ENCODE data around the gene PITX3. TPM values are rescaled to one million over a fixed set of nuclear protein-coding genes. Genes with fewer than 3 reads are reported as not detected.

The PITX3 gene
- total and polyA plus RNA-seq, 9 of the 15 experiments (the other 6 are each of a cell fraction or from before 2014, with no cell fraction given): 0.30 to 0.98 (median 0.95) TPM; not detected in 6

DNA sequence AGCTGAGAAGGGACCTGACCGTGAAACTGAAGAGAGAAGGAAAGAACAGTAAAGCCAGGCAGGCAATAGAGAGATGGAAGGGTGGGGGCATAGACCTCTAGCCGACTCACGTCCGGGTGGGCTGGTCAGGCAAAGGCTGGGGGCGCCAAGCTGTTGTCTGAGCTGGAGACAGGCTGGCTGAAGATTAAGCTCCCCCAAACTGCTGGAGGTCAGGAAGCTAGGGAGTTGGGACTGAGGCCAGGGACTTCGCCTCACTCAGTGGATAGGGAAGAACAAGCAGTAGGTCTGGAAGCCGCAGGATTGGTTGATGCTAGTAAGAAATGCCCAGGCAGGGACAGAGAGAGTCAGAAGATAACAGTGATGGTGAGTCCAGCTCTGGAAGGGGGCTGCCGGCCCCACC lies 5.3 kb downstream of the PITX3 start:
- ChIA-PET POLR2A (interaction anchor here (0.6 kb wide), 1 partner anchor 92 kb away, joined by 4 read pairs; no protein-coding TSS in a partner anchor), CTCF (ENCODE audit: low intra/inter-chr PET ratio) (no interaction called here)
- Histone ChIP-seq H3K9ac (ENCODE audit: insufficient read depth in 1 of 2, low read depth in 2 of 2, low read length in 2 of 2) (peak overlapping the region in 1 of 2 experiments; percentile 45; a peak in 2 of 4 replicates), H3K4me3 (no peak overlapping the region), H3K36me3 (ENCODE audit: control insufficient read depth, insufficient read depth, low read length) (no peaks in the 10 kb centered on the region), H2AFZ (ENCODE audit: low read depth, low read length) (no peak overlapping the region), H3K4me2 (ENCODE audit: insufficient read depth, low read length) (no peak overlapping the region), H3K4me1 (replicated peaks in 1 of 2; ENCODE audit: control insufficient read depth in 2 of 2, insufficient read depth in 2 of 2, low read length in 2 of 2) (peaks cover 4 to 19% of the 10 kb centered on the region in 2 experiments; a peak in 3 of 5 replicates), H3K27ac (ENCODE audit: extremely low read depth, low read depth, low read length) (no peak overlapping the region), H3K79me2 (ENCODE audit: control insufficient read depth, insufficient read depth, low read length) (no peaks in the 10 kb centered on the region), H3K9me3 (replicated peaks; ENCODE audit: control insufficient read depth, insufficient read depth, low read depth, low read length) (no peaks in the 10 kb centered on the region), H3K27me3 (ENCODE audit: control insufficient read depth in 2 of 2, insufficient read depth in 2 of 2, low read length in 2 of 2) (peaks cover 0 to 4% of the 10 kb centered on the region in 2 experiments; a peak in 1 of 5 replicates), H4K20me1 (replicated peaks; ENCODE audit: control insufficient read depth, insufficient read depth, low read length) (no peaks in the 10 kb centered on the region), H3K9me1 (ENCODE audit: control insufficient read depth, insufficient read depth, low read length) (no peaks in the 10 kb centered on the region)
- WGBS (ENCODE audit: insufficient coverage, low coverage, missing lambda C conversion rate): 27% methylated on average over 7 of the region's 8 CpGs
- DNase-seq (ENCODE audit: extremely low read depth in 1 of 4, low spot score in 3 of 4) (no peak), FAIRE-seq (no peak), ATAC-seq (no peak)
- BruUV-seq (replicated peaks): no TSS peak
- in situ Hi-C loops (cut with MboI): loop anchor here (25.0 kb wide), 1 partner anchor 351 kb away; no protein-coding TSS in a partner anchor
- intact Hi-C loops (cut with micrococcal nuclease): no loop called here
- no peak for TF ChIP-seq L3MBTL2 (IDR thresholded peaks at IDR 0.05)
- no peak for TF ChIP-seq RBFOX2 (IDR thresholded peaks at IDR 0.05; ENCODE audit: low read depth, low read length)
- no peak for TF ChIP-seq USF1 (CRISPR knock-in tag; IDR thresholded peaks at IDR 0.05)
- no peak for TF ChIP-seq ZC3H8 (IDR thresholded peaks at IDR 0.05)
- TF ChIP-seq MAX (CRISPR knock-in tag; IDR thresholded peaks at IDR 0.05): no peak
- TF ChIP-seq TEAD4 (IDR thresholded peaks at IDR 0.05; ENCODE audit: low read length): no peak
- no peak for TF ChIP-seq TEAD4 (CRISPR knock-in tag; IDR thresholded peaks at IDR 0.05; ENCODE audit: borderline replicate concordance)
- no peak for TF ChIP-seq KAT7 (CRISPR knock-in tag; IDR thresholded peaks at IDR 0.05; ENCODE audit: borderline replicate concordance)
- no peak for TF ChIP-seq TCF7 (IDR thresholded peaks at IDR 0.05; ENCODE audit: borderline replicate concordance)
- TF ChIP-seq, protein P1, sequence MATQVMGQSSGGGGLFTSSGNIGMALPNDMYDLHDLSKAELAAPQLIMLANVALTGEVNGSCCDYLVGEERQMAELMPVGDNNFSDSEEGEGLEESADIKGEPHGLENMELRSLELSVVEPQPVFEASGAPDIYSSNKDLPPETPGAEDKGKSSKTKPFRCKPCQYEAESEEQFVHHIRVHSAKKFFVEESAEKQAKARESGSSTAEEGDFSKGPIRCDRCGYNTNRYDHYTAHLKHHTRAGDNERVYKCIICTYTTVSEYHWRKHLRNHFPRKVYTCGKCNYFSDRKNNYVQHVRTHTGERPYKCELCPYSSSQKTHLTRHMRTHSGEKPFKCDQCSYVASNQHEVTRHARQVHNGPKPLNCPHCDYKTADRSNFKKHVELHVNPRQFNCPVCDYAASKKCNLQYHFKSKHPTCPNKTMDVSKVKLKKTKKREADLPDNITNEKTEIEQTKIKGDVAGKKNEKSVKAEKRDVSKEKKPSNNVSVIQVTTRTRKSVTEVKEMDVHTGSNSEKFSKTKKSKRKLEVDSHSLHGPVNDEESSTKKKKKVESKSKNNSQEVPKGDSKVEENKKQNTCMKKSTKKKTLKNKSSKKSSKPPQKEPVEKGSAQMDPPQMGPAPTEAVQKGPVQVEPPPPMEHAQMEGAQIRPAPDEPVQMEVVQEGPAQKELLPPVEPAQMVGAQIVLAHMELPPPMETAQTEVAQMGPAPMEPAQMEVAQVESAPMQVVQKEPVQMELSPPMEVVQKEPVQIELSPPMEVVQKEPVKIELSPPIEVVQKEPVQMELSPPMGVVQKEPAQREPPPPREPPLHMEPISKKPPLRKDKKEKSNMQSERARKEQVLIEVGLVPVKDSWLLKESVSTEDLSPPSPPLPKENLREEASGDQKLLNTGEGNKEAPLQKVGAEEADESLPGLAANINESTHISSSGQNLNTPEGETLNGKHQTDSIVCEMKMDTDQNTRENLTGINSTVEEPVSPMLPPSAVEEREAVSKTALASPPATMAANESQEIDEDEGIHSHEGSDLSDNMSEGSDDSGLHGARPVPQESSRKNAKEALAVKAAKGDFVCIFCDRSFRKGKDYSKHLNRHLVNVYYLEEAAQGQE (IDR thresholded peaks at IDR 0.05; ENCODE audit: borderline replicate concordance): no peak
- TF ChIP-seq, protein P1 (CRISPR knock-in tag; IDR thresholded peaks at IDR 0.05; ENCODE audit: low read depth): no peak
- no peak for TF ChIP-seq GTF2F1 (IDR thresholded peaks at IDR 0.05; ENCODE audit: low read depth, low read length)
- TF ChIP-seq HMGN3 (IDR thresholded peaks at IDR 0.05; ENCODE audit: borderline replicate concordance, extremely low read depth, insufficient read length, low read depth, low read length): no peak
- no peak for TF ChIP-seq GATAD2A (IDR thresholded peaks at IDR 0.05)
- TF ChIP-seq NFIC (IDR thresholded peaks at IDR 0.05): no peak
- TF ChIP-seq SAFB (IDR thresholded peaks at IDR 0.05; ENCODE audit: borderline replicate concordance, low read depth, low read length): no peak
